ENCODE measurements around the gene GAPVD1. TPM values are rescaled to one million over a fixed set of nuclear protein-coding genes. Genes with fewer than 3 reads are reported as not detected.

The GAPVD1 gene
- total and polyA plus RNA-seq, 2 of the 8 experiments (the other 6 are each of a cell fraction or from before 2014, with no cell fraction given) = 5.5 to 40.5 TPM

- TF ChIP-seq GABPA (IDR thresholded peaks at IDR 0.05; ENCODE audit: borderline replicate concordance, insufficient read depth, low read length) (no peak), CHD1 (IDR thresholded peaks at IDR 0.05; ENCODE audit: low read depth, low read length) (no peak), E2F6 (IDR thresholded peaks at IDR 0.05) (no peak), SP1 (IDR thresholded peaks at IDR 0.05; ENCODE audit: low read depth, low read length) (no peak)
Measured at GRCh38 chr9:125359011-125359410, 97.4 kb downstream of the GAPVD1 start (continued).
